Measurements from ENCODE around the gene COL20A1. TPM values are rescaled to one million over a fixed set of nuclear protein-coding genes. Genes with fewer than 3 reads are reported as not detected.
"Not testable (repeated sequence)": the region's sequence is repeated elsewhere in the genome, so short reads cannot be mapped to it uniquely, and the experiment has no call there.

The COL20A1 gene
- total and polyA plus RNA-seq, 2 donors (not counting 1 experiment from before 2014, with no cell fraction given): not detected

DNA sequence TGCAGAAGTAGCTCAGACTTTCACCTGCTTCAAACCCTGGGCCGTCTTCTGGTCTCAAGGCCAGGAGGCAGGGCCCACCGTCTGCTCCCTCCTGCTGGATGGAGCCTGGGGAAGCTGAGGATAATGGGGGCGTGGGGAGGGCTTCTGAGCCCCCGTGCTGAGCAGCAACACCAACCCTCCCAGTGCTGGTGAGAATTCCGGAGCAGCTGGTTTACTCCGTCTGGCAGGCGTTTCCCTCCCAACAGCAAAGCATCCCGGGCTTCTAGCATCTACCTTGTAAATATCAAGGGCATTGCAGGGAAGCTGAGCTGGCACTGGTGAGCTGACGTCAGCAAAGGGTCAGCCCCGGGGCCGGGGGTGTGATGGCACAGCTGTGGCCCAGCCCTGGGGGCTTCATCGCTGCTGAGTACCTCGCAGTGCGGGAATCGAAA lies 85.0 kb downstream of the COL20A1 start:
- Histone ChIP-seq H3K79me2 (ENCODE audit: control insufficient read depth, insufficient read depth, low read length) (no peaks in the 10 kb centered on the region), H3K27me3 (ENCODE audit: control insufficient read depth, insufficient read depth, low read length) (no peaks in the 10 kb centered on the region), H2AFZ (ENCODE audit: low read length) (no peak overlapping the region), H3K4me2 (ENCODE audit: extremely low read depth, insufficient read depth, low read length) (no peak overlapping the region), H3K9me3 (ENCODE audit: control insufficient read depth, insufficient read depth, low read depth, low read length) (no peaks in the 10 kb centered on the region), H3K9ac (ENCODE audit: insufficient read depth, low read length) (no peak overlapping the region), H3K4me1 (ENCODE audit: control insufficient read depth, extremely low read depth, insufficient read depth, low read length) (no peaks in the 10 kb centered on the region), H3K4me3 (replicated peaks in 1 of 4; ENCODE audit: control extremely low read depth in 1 of 4, insufficient read depth in 1 of 4, low read depth in 3 of 4, low read length in 4 of 4) (no peak overlapping the region), H4K20me1 (ENCODE audit: control insufficient read depth, extremely low read depth, insufficient read depth, low read length) (no peaks in the 10 kb centered on the region), H3K27ac (ENCODE audit: insufficient read depth, low read length) (no peak overlapping the region), H3K36me3 (ENCODE audit: control insufficient read depth, insufficient read depth, low read length) (no peaks in the 10 kb centered on the region)
- no peak for DNase-seq (ENCODE audit: low read depth in 2 of 2)
- no peak for TF ChIP-seq EZH2 (IDR thresholded peaks at IDR 0.05; ENCODE audit: low read length, missing control alignments)
- TF ChIP-seq, protein P1, sequence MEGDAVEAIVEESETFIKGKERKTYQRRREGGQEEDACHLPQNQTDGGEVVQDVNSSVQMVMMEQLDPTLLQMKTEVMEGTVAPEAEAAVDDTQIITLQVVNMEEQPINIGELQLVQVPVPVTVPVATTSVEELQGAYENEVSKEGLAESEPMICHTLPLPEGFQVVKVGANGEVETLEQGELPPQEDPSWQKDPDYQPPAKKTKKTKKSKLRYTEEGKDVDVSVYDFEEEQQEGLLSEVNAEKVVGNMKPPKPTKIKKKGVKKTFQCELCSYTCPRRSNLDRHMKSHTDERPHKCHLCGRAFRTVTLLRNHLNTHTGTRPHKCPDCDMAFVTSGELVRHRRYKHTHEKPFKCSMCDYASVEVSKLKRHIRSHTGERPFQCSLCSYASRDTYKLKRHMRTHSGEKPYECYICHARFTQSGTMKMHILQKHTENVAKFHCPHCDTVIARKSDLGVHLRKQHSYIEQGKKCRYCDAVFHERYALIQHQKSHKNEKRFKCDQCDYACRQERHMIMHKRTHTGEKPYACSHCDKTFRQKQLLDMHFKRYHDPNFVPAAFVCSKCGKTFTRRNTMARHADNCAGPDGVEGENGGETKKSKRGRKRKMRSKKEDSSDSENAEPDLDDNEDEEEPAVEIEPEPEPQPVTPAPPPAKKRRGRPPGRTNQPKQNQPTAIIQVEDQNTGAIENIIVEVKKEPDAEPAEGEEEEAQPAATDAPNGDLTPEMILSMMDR (conservative IDR thresholded peaks at IDR 0.05 in 1 of 2, IDR thresholded peaks at IDR 0.05 in 1 of 2; ENCODE audit: low read depth in 1 of 2, low read length in 2 of 2): no peak

DNA sequence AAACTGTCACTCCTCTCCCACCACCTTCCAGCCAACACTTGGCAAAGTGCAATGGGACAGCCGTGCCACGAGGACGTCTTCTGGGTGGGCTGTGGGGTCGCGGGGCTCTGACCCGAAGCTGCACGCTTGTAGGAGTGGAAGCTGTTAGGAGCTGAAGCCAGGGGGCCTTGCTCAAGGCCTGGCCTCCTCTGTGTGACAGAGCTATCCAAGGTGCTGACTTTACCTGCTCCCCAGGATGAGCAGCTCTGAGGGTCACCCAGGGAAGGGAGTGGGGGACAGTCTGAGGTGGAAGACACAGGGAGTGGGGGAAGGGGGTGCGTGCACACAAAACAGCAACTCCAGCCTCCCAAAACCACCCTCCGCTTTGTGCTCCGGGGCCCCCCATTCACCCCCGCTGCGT lies 85.6 kb downstream of the COL20A1 start:
- DNase-seq (ENCODE audit: low read depth in 2 of 2): no peak
- no peaks in the 10 kb centered on the region for H3K79me2 ChIP-seq (ENCODE audit: control insufficient read depth, insufficient read depth, low read length)
- no peaks in the 10 kb centered on the region for H3K9me3 ChIP-seq (ENCODE audit: control insufficient read depth, insufficient read depth, low read depth, low read length)
- no peak overlapping the region for H2AFZ ChIP-seq (ENCODE audit: low read length)
- no peak overlapping the region for H3K27ac ChIP-seq (ENCODE audit: insufficient read depth, low read length)
- no peaks in the 10 kb centered on the region for H4K20me1 ChIP-seq (ENCODE audit: control insufficient read depth, extremely low read depth, insufficient read depth, low read length)
- H3K4me3 ChIP-seq (replicated peaks in 1 of 4; ENCODE audit: control extremely low read depth in 1 of 4, insufficient read depth in 1 of 4, low read depth in 3 of 4, low read length in 4 of 4): no peak overlapping the region
- no peaks in the 10 kb centered on the region for H3K27me3 ChIP-seq (ENCODE audit: control insufficient read depth, insufficient read depth, low read length)
- TF ChIP-seq, protein P1 (conservative IDR thresholded peaks at IDR 0.05 in 1 of 2, IDR thresholded peaks at IDR 0.05 in 1 of 2; ENCODE audit: low read depth in 1 of 2, low read length in 2 of 2): no peak
- no peak for TF ChIP-seq EZH2 (IDR thresholded peaks at IDR 0.05; ENCODE audit: low read length, missing control alignments)
- no peaks in the 10 kb centered on the region for H3K4me1 ChIP-seq (ENCODE audit: control insufficient read depth, extremely low read depth, insufficient read depth, low read length)
- H3K4me2 ChIP-seq (ENCODE audit: extremely low read depth, insufficient read depth, low read length): no peak overlapping the region
- H3K9ac ChIP-seq (ENCODE audit: insufficient read depth, low read length): no peak overlapping the region
- H3K36me3 ChIP-seq (ENCODE audit: control insufficient read depth, insufficient read depth, low read length): no peaks in the 10 kb centered on the region

DNA sequence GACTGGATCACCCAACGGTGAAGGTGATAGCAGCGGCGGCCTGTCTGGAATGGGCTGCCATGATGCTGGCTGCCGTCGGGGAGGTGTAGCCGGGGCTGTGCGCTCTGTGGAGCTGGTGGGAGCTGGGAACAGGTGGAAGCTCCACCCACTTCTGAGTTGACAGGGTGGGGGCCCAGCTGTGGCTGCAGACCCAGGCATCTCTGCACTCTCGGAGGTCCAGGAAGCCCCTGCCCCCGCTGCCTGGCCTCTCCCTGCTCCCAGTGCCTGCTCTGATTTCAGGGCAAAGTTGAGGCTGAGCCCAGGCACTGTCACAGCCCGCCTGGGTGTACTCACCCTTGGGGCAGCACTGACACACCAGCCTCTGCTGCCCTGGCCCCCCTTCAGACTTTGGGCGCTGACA lies 86.3 kb downstream of the COL20A1 start:
- Histone ChIP-seq H3K79me2 (ENCODE audit: control insufficient read depth, insufficient read depth, low read length) (no peaks in the 10 kb centered on the region), H3K4me3 (replicated peaks in 1 of 4; ENCODE audit: control extremely low read depth in 1 of 4, insufficient read depth in 1 of 4, low read depth in 3 of 4, low read length in 4 of 4) (no peak overlapping the region), H3K4me1 (ENCODE audit: control insufficient read depth, extremely low read depth, insufficient read depth, low read length) (no peaks in the 10 kb centered on the region), H3K27ac (ENCODE audit: insufficient read depth, low read length) (no peak overlapping the region), H3K9me3 (ENCODE audit: control insufficient read depth, insufficient read depth, low read depth, low read length) (no peaks in the 10 kb centered on the region), H4K20me1 (ENCODE audit: control insufficient read depth, extremely low read depth, insufficient read depth, low read length) (no peaks in the 10 kb centered on the region), H3K4me2 (ENCODE audit: extremely low read depth, insufficient read depth, low read length) (no peak overlapping the region), H3K27me3 (ENCODE audit: control insufficient read depth, insufficient read depth, low read length) (no peaks in the 10 kb centered on the region), H3K36me3 (ENCODE audit: control insufficient read depth, insufficient read depth, low read length) (no peaks in the 10 kb centered on the region), H3K9ac (ENCODE audit: insufficient read depth, low read length) (no peak overlapping the region), H2AFZ (ENCODE audit: low read length) (no peak overlapping the region)
- no peak for TF ChIP-seq EZH2 (IDR thresholded peaks at IDR 0.05; ENCODE audit: low read length, missing control alignments)
- TF ChIP-seq, protein P1 (conservative IDR thresholded peaks at IDR 0.05 in 1 of 2, IDR thresholded peaks at IDR 0.05 in 1 of 2; ENCODE audit: low read depth in 1 of 2, low read length in 2 of 2): no peak
- DNase-seq (ENCODE audit: low read depth in 2 of 2): no peak

DNA sequence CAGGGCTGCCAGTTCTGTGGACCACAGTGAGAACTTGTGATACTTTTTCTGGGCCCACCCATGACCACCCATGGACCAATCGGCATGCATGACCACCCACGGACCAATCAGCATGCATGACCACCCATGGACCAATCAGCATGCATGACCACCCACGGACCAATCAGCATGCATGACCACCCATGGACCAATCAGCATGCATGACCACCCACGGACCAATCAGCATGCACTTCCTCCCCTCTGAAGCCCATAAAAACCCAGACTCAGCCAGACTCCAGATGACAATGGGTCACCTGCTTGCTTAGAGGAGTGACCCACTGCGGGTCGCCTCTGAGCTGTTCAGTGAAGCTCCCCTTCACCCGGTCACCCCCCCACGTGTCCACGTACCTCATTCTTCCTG lies 86.9 kb downstream of the COL20A1 start:
- DNase-seq (ENCODE audit: low read depth in 2 of 2); H3K9me3 ChIP-seq (ENCODE audit: control insufficient read depth, insufficient read depth, low read depth, low read length); H3K27ac ChIP-seq (ENCODE audit: insufficient read depth, low read length); H3K4me3 ChIP-seq (replicated peaks in 1 of 4; ENCODE audit: control extremely low read depth in 1 of 4, insufficient read depth in 1 of 4, low read depth in 3 of 4, low read length in 4 of 4); H3K4me2 ChIP-seq (ENCODE audit: extremely low read depth, insufficient read depth, low read length); H3K4me1 ChIP-seq (ENCODE audit: control insufficient read depth, extremely low read depth, insufficient read depth, low read length); H2AFZ ChIP-seq (ENCODE audit: low read length); H3K27me3 ChIP-seq (ENCODE audit: control insufficient read depth, insufficient read depth, low read length); H4K20me1 ChIP-seq (ENCODE audit: control insufficient read depth, extremely low read depth, insufficient read depth, low read length); H3K36me3 ChIP-seq (ENCODE audit: control insufficient read depth, insufficient read depth, low read length); H3K79me2 ChIP-seq (ENCODE audit: control insufficient read depth, insufficient read depth, low read length); H3K9ac ChIP-seq (ENCODE audit: insufficient read depth, low read length): not testable (repeated sequence)

Measured in fibroblast of lung (primary cell).